GM18502 (cell line): Measurements from ENCODE around the gene PRKG1.

ENCODE experiments used
- ATAC-seq: cut with Tn5 transposase; IDR thresholded peaks from one replicate; pipeline ENCODE4 v1.9.1; 2021; ENCODE audit warnings: mild to moderate bottlenecking; ENCODE audit not compliant: unreplicated experiment, poor library complexity

PRKG1 gene

GRCh38 chr10:51215951-51216834 lies 141.9 kb downstream of the PRKG1 start:
- ATAC-seq, result no peak

GRCh38 chr10:51217505-51217904 lies 143.2 kb downstream of the PRKG1 start:
- ATAC-seq, result no peak

GRCh38 chr10:51224671-51225161 lies 150.4 kb downstream of the PRKG1 start:
- no peak for ATAC-seq

GRCh38 chr10:51227897-51228713 lies 153.8 kb downstream of the PRKG1 start:
- ATAC-seq, result no peak

GRCh38 chr10:51228714-51229100 lies 154.4 kb downstream of the PRKG1 start:
- ATAC-seq, result no peak

- no peak for ATAC-seq
Measured at GRCh38 chr10:51230887-51231585, 156.7 kb downstream of the PRKG1 start.

GRCh38 chr10:51231754-51232153 lies 157.5 kb downstream of the PRKG1 start:
- no peak for ATAC-seq

- no peak for ATAC-seq
Measured at GRCh38 chr10:51233337-51234100, 159.2 kb downstream of the PRKG1 start.

GRCh38 chr10:51235865-51236264 lies 161.6 kb downstream of the PRKG1 start:
- ATAC-seq, result no peak

GRCh38 chr10:51239006-51239405 lies 164.7 kb downstream of the PRKG1 start:
- ATAC-seq, result no peak

- ATAC-seq, result no peak
Measured at GRCh38 chr10:51241461-51241860, 167.2 kb downstream of the PRKG1 start.

GRCh38 chr10:51242393-51242792 lies 168.1 kb downstream of the PRKG1 start:
- ATAC-seq, result no peak

- no peak for ATAC-seq
Measured at GRCh38 chr10:51244309-51244708, 170.0 kb downstream of the PRKG1 start.

- no peak for ATAC-seq
Measured at GRCh38 chr10:51244748-51245490, 170.6 kb downstream of the PRKG1 start.

- no peak for ATAC-seq
Measured at GRCh38 chr10:51246156-51246555, 171.9 kb downstream of the PRKG1 start.

- no peak for ATAC-seq
Measured at GRCh38 chr10:51250278-51250920, 176.1 kb downstream of the PRKG1 start.

GRCh38 chr10:51251110-51251509 lies 176.8 kb downstream of the PRKG1 start:
- ATAC-seq, result no peak

- no peak for ATAC-seq
Measured at GRCh38 chr10:51255381-51255780, 181.1 kb downstream of the PRKG1 start.
